ENCODE data around the gene ZFYVE16. TPM values are rescaled to one million over a fixed set of nuclear protein-coding genes. Genes with fewer than 3 reads are reported as not detected.

Gene ZFYVE16
- total and polyA plus RNA-seq, 10 of the 15 experiments (the other 5 are each of a cell fraction or from before 2014, with no cell fraction given) = 2.9 to 11.2 (median 7.8) TPM

DNA sequence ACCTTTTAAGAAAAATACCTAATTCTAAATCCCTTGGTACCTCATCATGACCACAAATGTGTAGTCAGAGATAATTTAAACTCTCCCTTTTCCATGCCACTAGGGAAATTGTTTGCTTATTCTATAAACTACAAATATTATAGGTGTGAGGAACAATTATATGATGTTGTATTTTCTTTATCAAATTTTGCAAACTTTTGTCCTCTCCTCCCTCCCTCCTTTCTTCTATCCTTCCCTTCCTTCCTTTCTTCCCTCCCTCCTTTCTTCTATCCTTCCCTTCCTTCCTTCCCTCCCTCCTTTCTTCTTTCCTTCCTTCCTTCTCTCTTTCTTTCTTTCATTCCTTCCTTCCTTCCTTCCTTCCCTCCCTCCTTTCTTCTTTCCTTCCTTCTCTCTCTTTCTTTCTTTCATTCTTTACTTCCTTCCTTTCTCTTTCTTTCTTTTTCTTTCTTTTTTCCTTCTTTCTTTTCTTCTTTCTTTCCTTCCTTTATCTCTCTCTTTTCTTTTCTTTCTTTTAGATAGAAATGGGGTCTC, 46.9 kb upstream of the ZFYVE16 start:
- CTCF ChIA-PET = no interaction called here
- RAD21 ChIA-PET (ENCODE audit: unreplicated experiment) = no interaction called here
- POLR2A ChIA-PET = no interaction called here
- in situ Hi-C loops (cut with MboI) (no loop called here), intact Hi-C loops (cut with micrococcal nuclease; ENCODE audit: unreplicated experiment) (no loop called here)
- no peak overlapping the region for H2AFZ ChIP-seq (ENCODE audit: control insufficient read depth, low read depth, low read length)
- no peaks in the 10 kb centered on the region for H4K20me1 ChIP-seq (ENCODE audit: control insufficient read depth, insufficient read depth)
- H3K9ac ChIP-seq (ENCODE audit: control insufficient read depth, insufficient read depth, low read length) = no peak overlapping the region
- ATAC-seq = no peak
- TF ChIP-seq KDM1A (IDR thresholded peaks at IDR 0.05; ENCODE audit: borderline replicate concordance) (no peak), SIN3A (IDR thresholded peaks at IDR 0.05; ENCODE audit: low read depth, low read length) (no peak), RAD51 (IDR thresholded peaks at IDR 0.05) (no peak), SREBF2 (IDR thresholded peaks at IDR 0.05; ENCODE audit: low read length) (no peak), LARP7 (IDR thresholded peaks at IDR 0.05) (no peak), JUNB (IDR thresholded peaks at IDR 0.05) (no peak), PAX5 (IDR thresholded peaks at IDR 0.05; ENCODE audit: borderline replicate concordance, low read depth, low read length) (no peak)
- TF ChIP-seq, protein P1, sequence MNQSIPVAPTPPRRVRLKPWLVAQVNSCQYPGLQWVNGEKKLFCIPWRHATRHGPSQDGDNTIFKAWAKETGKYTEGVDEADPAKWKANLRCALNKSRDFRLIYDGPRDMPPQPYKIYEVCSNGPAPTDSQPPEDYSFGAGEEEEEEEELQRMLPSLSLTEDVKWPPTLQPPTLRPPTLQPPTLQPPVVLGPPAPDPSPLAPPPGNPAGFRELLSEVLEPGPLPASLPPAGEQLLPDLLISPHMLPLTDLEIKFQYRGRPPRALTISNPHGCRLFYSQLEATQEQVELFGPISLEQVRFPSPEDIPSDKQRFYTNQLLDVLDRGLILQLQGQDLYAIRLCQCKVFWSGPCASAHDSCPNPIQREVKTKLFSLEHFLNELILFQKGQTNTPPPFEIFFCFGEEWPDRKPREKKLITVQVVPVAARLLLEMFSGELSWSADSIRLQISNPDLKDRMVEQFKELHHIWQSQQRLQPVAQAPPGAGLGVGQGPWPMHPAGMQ (IDR thresholded peaks at IDR 0.05; ENCODE audit: borderline replicate concordance) = no peak
- TF ChIP-seq, protein P2, sequence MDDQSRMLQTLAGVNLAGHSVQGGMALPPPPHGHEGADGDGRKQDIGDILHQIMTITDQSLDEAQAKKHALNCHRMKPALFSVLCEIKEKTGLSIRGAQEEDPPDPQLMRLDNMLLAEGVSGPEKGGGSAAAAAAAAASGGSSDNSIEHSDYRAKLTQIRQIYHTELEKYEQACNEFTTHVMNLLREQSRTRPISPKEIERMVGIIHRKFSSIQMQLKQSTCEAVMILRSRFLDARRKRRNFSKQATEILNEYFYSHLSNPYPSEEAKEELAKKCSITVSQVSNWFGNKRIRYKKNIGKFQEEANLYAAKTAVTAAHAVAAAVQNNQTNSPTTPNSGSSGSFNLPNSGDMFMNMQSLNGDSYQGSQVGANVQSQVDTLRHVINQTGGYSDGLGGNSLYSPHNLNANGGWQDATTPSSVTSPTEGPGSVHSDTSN (IDR thresholded peaks at IDR 0.05; ENCODE audit: insufficient replicate concordance, low read depth, low read length) = no peak
- no peak for FAIRE-seq
- H3K4me3 ChIP-seq = no peak overlapping the region
- no peaks in the 10 kb centered on the region for H3K9me3 ChIP-seq (replicated peaks; ENCODE audit: control insufficient read depth, insufficient read depth, low read length)
- no peak overlapping the region for H3K4me2 ChIP-seq (ENCODE audit: control insufficient read depth, insufficient read depth)
- no peak for DNase-seq (ENCODE audit: low read depth, low spot score)
- no peaks in the 10 kb centered on the region for H3K79me2 ChIP-seq (ENCODE audit: control insufficient read depth, insufficient read depth, low read length)
- H3K4me1 ChIP-seq (ENCODE audit: control insufficient read depth, insufficient read depth, low read length) = no peaks in the 10 kb centered on the region
- no peaks in the 10 kb centered on the region for H3K27me3 ChIP-seq (replicated peaks in 1 of 2; ENCODE audit: control insufficient read depth in 2 of 2, insufficient read depth in 2 of 2, low read length in 1 of 2)
- SMC1A ChIA-PET (ENCODE audit: uncharacterized antibody, unreplicated experiment) = no interaction called here
- no peak overlapping the region for H3K27ac ChIP-seq (ENCODE audit: control insufficient read depth, insufficient read depth)
- no peaks in the 10 kb centered on the region for H3K36me3 ChIP-seq (ENCODE audit: control insufficient read depth in 2 of 2, insufficient read depth in 2 of 2, low read length in 1 of 2)
- no TSS peak for BruUV-seq (replicated peaks)
